MCF 10A (cell line): ENCODE measurements around the gene TRAF2. TPM values are rescaled to one million over a fixed set of nuclear protein-coding genes. Genes with fewer than 3 reads are reported as not detected.

Experiments
- BruUV-seq: library from RNA; stranded (reverse); fragments of 400-500 nt; replicated peaks from 2 replicates; lab custom pipeline; 2021; lab: Mats Ljungman, UMichigan
- CTCF ChIA-PET: fragments of 300-600 bp; sonication (Branson Sonifier 250); formaldehyde crosslinking; extraction: SDS; loops from one replicate; lab custom pipeline; 2021; ENCODE audit warnings: antibody characterized with exemption, inconsistent platforms; lab: Yijun Ruan, JAX
- POLR2A ChIA-PET: fragments of 300-600, 350-650 bp; sonication (Branson Sonifier 250); formaldehyde crosslinking; extraction: SDS; loops from one replicate; lab custom pipeline; 2020; ENCODE audit warnings: antibody characterized with exemption, inconsistent platforms; lab: Yijun Ruan, JAX
- DNase-seq: peaks from one replicate; pipeline ENCODE4 v3.0.0-alpha.2; 2018; ENCODE audit not compliant: unreplicated experiment
- H3K27ac Mint-ChIP-seq: one replicate; pipeline ENCODE4 v1.8.0; 2022; ENCODE audit warnings: mild to moderate bottlenecking, low read depth, mixed read lengths; ENCODE audit not compliant: unreplicated experiment
- H3K27me3 Mint-ChIP-seq: one replicate; pipeline ENCODE4 v1.8.0; 2022; ENCODE audit warnings: mixed read lengths; ENCODE audit not compliant: insufficient read depth, unreplicated experiment
- H3K36me3 Mint-ChIP-seq: one replicate; pipeline ENCODE4 v1.8.0; 2022; ENCODE audit warnings: mild to moderate bottlenecking, moderate library complexity, mixed read lengths; ENCODE audit not compliant: insufficient read depth, unreplicated experiment
- H3K4me1 Mint-ChIP-seq: one replicate; pipeline ENCODE4 v1.8.0; 2022; ENCODE audit warnings: mixed read lengths; ENCODE audit not compliant: insufficient read depth, unreplicated experiment
- H3K4me3 Mint-ChIP-seq: one replicate; pipeline ENCODE4 v1.8.0; 2022; ENCODE audit warnings: mild to moderate bottlenecking, moderate library complexity, mixed read lengths; ENCODE audit not compliant: unreplicated experiment
- H3K9me3 Mint-ChIP-seq: one replicate; pipeline ENCODE4 v1.8.0; 2022; ENCODE audit warnings: mixed read lengths; ENCODE audit not compliant: unreplicated experiment
- CTCF ChIP-seq: fragments of 200-600 bp; IDR thresholded peaks from one replicate; pipeline ENCODE4 v1.8.0; 2022; ENCODE audit warnings: antibody characterized with exemption, mild to moderate bottlenecking; ENCODE audit not compliant: unreplicated experiment
- intact Hi-C: fragments of 100-400 bp; cut with micrococcal nuclease; formaldehyde crosslinking; loops from 2 replicates; pipeline ENCODE4 v1.14.1; 2022
- total RNA-seq: library from RNA; stranded (reverse); gene quantifications from 2 replicates; pipeline ENCODE4 v1.2.3, GENCODE V29; 2022

TRAF2 gene
- total RNA-seq, 1 experiment from 2014 or later: 14.1 TPM

- peaks cover 10% of the 10 kb centered on the region for H3K4me1 Mint-ChIP-seq
- TF ChIP-seq CTCF: no peak
- intact Hi-C loops: no loop called here
- BruUV-seq: no TSS peak
- CTCF ChIA-PET: interaction anchor here (1.1 kb wide), 2 partner anchors 69 to 75 kb away, joined by 3 read pairs; no protein-coding TSS in a partner anchor
- peaks cover 7% of the 10 kb centered on the region for H3K36me3 Mint-ChIP-seq
- H3K27me3 Mint-ChIP-seq: no peaks in the 10 kb centered on the region
- no peak overlapping the region for H3K4me3 Mint-ChIP-seq
- no peak for DNase-seq
- peaks cover 10% of the 10 kb centered on the region for H3K9me3 Mint-ChIP-seq
- POLR2A ChIA-PET: interaction anchor here (1.5 kb wide), 1 partner anchor 12 kb away, joined by 5 read pairs; no protein-coding TSS in a partner anchor
- H3K27ac Mint-ChIP-seq: no peak overlapping the region
These were observed 74.1 kb downstream of the TRAF2 start for GRCh38 chr9:136960212-136960937.

GRCh38 chr9:136960938-136961275 lies 74.6 kb downstream of the TRAF2 start:
- Mint-ChIP-seq H3K27me3 (no peaks in the 10 kb centered on the region), H3K4me1 (peaks cover 10% of the 10 kb centered on the region), H3K9me3 (peaks cover 10% of the 10 kb centered on the region), H3K27ac (no peak overlapping the region), H3K36me3 (peaks cover 7% of the 10 kb centered on the region), H3K4me3 (no peak overlapping the region)
- CTCF ChIA-PET: no interaction called here
- POLR2A ChIA-PET: no interaction called here
- no peak for DNase-seq
- TF ChIP-seq CTCF: no peak
- intact Hi-C loops: no loop called here
- BruUV-seq: no TSS peak

- CTCF ChIA-PET: interaction anchor here (0.6 to 1.5 kb wide), 2 partner anchors 8 to 28 kb away, joined by 3 read pairs; no protein-coding TSS in a partner anchor
- POLR2A ChIA-PET: no interaction called here
- intact Hi-C loops: no loop called here
- H3K4me3 Mint-ChIP-seq: no peak overlapping the region
- no peak overlapping the region for H3K27ac Mint-ChIP-seq
- H3K36me3 Mint-ChIP-seq: peaks cover 7% of the 10 kb centered on the region
- DNase-seq: no peak
- H3K9me3 Mint-ChIP-seq: peaks cover 6% of the 10 kb centered on the region
- H3K27me3 Mint-ChIP-seq: no peaks in the 10 kb centered on the region
- H3K4me1 Mint-ChIP-seq: peaks cover 10% of the 10 kb centered on the region
- TF ChIP-seq CTCF: no peak
- BruUV-seq: no TSS peak
These were observed 75.2 kb downstream of the TRAF2 start for GRCh38 chr9:136961279-136962065.

- DNase-seq: no peak
- H3K27ac Mint-ChIP-seq: no peak overlapping the region
- no peak for TF ChIP-seq CTCF
- intact Hi-C loops: no loop called here
- ChIA-PET POLR2A (no interaction called here), CTCF (interaction anchor here (0.9 to 1.5 kb wide), 2 partner anchors 9 to 731 kb away, joined by 3 read pairs; no protein-coding TSS in a partner anchor)
- no peaks in the 10 kb centered on the region for H3K27me3 Mint-ChIP-seq
- peaks cover 10% of the 10 kb centered on the region for H3K4me1 Mint-ChIP-seq
- H3K9me3 Mint-ChIP-seq: no peaks in the 10 kb centered on the region
- no peak overlapping the region for H3K4me3 Mint-ChIP-seq
- BruUV-seq: no TSS peak
- peaks cover 7% of the 10 kb centered on the region for H3K36me3 Mint-ChIP-seq
These were observed 75.8 kb downstream of the TRAF2 start for GRCh38 chr9:136962163-136962562.
